HG03558 (cell line): ENCODE results near the gene SERPINB3.
"Not testable (repeated sequence)": the region's sequence is repeated elsewhere in the genome, so short reads cannot be mapped to it uniquely, and the experiment has no call there.

Experiments
- ATAC-seq: cut with Tn5 transposase; IDR thresholded peaks from one replicate; pipeline ENCODE4 v1.9.1; 2021; ENCODE audit warnings: moderate number of reproducible peaks; ENCODE audit not compliant: unreplicated experiment; ENCODE audit errors: extremely low read depth

SERPINB3 gene

DNA sequence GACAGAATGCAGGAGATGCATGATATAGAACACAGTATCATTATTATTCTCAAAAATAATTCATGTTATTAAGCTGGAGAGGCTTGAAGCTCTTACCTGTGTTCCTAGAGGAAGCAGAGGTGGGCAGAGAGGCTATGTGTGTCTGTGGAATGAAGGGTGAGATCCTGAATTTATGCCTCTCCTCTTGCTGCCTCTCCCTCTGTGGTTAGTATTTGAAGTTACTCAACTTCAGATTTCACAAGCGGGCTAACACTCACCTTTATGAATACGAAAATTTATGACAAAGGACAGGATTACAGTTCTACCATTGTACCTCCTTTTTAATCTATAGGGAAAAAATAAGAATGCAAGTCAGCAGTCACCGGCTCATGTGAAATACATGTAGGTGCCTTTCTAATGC is at the start of gene SERPINB3:
Gene SERPINB3, minus strand, starts transcription at position 144 of the 400 bp plus-strand sequence. CDS start 677 bp downstream, outside the sequence.
- not testable (repeated sequence) for ATAC-seq

DNA sequence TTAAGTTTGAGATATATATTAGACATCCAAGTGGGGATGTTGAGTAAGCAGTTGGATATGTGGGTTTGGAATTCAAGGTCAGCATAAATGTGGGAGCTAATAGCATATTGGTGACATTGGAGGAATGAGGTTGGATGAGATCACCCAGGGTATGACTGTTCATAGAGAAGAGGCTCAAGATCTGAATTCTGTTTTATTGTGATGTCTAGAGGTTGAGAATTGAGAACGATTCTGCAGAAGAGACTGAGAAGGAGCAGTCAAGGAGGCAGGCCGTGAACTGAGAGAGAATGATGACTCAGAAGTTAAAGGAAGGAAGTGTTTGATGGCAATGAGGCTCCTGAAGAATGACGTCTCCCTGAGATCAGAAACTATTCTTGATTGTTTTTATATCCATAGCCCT is 47.0 kb upstream of the SERPINB3 start:
- ATAC-seq, result no peak

DNA sequence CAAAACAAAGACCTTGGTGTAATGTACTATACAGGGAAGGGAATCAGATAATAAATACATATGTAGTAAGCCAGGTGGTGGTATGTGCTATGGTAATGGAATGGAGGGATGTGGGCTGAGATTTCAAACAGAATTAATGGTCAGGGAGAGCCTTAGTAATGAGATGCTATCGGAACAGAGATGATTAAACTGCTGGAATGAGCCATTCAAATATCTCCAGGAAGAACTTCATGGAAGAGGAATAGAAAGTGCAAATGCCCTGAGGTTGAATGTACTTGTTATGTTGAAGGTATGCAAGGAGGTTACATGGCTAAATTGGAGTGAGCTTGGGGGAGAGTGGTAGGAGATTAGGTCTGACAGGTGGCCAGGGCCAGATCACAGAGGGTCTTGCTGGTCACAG is 46.1 kb upstream of the SERPINB3 start:
- no peak for ATAC-seq

DNA sequence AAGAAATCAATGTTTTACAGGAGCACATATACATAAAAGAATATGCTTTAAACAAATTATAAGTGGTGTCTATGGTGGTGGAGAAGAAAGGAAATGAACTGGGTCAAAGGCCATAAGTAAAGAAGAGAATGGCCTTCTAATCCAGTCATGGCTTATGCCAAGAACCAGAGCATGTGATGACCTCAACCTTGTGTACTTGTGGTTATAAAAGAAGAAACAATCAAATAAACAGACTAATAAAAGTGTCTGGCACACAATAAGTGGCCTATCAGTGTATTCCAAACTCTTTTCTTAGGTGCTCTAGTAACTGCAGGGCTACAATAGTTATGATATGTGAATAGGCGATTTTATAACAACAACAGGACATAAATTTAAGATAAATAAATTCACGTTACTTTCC is 43.7 kb upstream of the SERPINB3 start:
- ATAC-seq, result no peak

DNA sequence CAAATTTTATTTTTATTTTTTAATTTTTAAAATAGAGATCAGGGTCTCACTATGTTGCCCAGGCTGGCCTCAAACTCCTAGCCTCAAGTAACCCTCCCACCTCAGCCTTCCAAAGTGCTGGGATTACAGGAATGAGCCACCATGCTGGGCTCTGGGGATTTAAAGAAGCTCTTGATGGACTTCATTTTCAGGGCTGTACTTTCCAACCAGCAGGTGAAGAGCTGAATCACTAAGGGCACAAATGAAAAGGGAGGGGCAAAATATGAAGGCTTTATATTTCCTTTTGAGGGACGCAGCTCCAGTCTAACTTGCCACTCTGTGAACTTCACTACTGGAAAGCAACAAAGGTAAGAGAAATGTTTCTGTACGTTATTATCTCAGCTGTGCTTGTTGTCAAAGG is 41.0 kb upstream of the SERPINB3 start, which contains the start of gene SERPINB11:
Gene SERPINB11, plus strand, starts transcription at position 301 of the 400 bp plus-strand sequence. CDS start 7,234 bp downstream, outside the sequence.
- no peak for ATAC-seq

DNA sequence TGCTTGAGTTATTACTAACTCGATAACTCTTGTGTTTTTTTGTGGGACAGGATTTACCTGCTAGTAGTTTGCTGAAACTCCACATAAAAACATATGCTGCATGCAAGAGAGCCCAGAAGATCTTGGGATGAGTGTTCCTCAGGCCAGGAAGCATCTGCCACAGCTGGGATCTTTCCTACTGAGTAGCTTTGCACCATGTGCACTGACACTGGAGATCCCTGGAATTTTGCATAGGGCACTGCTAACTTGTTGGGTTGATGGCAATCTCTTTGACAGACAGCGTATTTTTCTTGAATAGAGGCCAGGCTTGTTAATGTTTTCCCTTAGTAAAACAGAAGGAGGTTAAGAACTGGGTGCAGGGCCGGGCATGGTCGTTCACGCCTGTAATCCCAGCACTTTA is 40.3 kb upstream of the SERPINB3 start:
- no peak for ATAC-seq

DNA sequence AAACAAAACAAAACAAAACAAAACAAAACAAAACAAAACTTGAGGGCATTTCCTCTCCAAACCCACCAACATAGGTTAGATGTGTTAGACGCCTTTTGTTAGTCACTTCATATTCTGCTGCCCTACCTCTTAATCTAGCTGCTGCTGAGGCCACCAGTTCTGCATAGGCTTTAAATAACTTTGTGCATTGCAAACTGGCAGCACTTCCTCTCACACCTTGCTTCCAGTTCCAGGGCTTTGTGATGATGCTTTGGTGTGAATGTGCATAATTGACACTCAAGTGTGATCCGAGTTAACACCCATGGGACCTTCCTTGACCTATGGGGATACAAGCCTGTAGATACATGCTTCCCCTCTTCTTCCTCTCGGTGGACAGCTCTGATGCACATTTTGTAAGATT is 38.8 kb upstream of the SERPINB3 start:
- ATAC-seq, result no peak

DNA sequence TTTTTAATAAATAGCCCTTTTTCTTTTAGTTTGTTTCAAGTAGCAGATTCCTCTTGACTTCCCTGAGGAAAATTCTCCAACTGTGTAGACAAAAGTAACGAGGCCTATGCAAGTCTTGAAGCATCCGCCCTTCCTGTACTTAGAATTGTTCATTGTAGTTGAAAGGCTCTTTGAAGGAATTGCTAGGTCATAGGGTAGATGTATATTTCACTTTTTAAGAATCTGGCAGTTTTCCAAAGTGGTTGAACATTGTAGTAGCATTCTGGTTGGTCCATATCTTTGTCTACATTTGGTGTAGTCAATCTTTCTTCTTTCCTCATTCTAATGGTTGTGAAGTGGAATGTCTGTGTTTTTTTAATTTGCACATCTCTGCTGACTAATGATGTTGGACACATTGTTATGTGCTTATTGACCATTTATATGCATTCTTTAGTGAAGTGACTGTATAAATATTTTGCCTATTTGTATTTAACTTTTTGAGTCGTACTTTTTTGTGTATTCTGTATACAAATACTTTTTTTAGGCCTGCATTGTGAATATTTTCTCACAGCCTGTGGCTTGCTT is 35.5 kb upstream of the SERPINB3 start:
- no peak for ATAC-seq

DNA sequence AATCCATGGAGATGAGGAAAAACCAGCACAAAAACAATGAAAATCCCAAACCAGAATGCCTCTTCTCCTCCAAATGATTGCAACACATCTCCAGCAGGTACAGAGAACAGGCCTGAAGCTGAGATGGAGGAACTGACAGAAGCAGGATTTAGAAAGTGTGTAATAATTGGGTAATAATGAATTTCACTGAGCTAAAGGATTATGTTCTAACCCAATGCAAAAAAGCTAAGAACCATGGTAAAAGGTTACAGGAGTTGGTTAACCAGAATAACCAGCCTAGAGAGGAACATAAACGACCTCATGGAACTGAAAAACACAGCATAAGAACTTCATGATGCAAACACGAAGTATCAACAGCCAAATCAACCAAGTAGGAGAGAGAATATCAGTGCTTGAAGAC is 27.4 kb upstream of the SERPINB3 start:
- ATAC-seq, result no peak

DNA sequence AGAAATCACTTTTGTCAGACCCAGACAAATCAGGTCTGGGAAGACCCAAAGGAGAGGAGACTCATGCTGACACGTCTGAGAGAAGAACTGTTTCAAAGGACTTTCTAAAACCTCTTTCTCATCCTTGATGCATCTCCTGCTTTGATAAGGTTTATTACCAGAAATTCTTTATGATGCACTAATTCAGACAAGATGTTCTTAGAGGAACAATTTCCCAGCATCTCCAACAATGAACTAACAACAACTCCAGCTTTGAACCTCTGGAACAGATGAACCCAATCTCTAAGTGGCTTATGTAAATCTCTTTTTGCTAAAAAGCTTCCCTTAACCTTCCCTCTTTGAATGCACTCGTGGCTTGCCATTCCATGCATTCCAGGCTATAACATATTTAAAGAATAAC is 25.2 kb upstream of the SERPINB3 start:
- ATAC-seq, result no peak

DNA sequence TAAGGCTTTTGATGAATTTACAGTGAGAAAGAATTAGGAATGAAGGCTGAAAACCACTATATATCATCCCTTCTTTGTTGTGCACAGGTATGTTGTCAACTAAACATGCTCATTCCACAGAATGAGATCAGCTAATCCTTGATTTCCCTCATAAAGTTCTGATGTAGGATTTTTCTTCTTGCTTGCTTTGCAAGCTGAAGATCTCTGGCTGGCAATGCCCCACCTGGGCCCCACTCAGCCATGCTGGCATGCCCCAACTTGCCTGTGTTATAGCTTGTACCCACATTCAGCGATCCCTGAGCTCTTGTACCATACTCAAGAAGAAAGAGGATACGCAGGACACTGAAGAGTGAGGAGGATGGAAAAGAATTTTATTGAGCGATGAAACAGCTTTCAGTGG is 23.0 kb upstream of the SERPINB3 start:
- no peak for ATAC-seq

DNA sequence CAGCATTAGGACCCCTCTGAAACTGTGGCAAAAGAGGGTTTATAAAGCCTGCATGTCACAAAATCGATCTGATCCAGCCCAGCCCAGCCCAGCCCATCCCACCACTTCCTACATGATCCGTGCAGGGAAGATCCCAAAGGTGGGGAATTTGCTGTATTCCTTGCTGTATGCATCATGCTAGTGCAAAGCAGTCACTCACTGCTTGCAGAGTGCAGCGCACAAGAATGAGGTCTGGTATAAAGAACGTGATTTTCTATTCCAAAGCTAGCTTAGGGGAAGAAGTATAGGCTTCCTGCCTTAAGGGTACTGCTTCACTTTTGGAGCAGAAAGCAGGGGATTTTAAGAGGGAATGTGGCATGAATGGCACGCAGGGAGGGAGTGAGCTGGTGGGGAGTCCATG is 22.2 kb upstream of the SERPINB3 start:
- no peak for ATAC-seq

DNA sequence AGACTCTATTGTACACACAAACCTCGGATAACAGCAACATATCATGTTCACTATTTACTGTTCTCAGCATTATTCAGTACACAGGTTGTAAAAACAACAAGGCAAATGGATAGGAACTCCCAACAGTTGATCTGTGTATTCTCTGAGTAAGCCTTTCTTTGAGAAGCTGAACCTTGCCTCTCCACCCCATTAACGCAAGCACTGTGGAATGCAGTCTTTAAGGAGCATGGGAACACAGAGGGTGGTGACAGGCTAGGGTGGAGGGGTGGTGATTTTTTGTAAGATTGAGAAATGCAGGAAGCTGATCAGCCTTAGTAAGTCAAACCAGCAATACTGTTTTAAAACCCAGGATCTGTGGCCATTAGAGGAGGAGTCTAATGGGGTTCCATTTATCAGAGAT is 21.5 kb upstream of the SERPINB3 start:
- no peak for ATAC-seq

DNA sequence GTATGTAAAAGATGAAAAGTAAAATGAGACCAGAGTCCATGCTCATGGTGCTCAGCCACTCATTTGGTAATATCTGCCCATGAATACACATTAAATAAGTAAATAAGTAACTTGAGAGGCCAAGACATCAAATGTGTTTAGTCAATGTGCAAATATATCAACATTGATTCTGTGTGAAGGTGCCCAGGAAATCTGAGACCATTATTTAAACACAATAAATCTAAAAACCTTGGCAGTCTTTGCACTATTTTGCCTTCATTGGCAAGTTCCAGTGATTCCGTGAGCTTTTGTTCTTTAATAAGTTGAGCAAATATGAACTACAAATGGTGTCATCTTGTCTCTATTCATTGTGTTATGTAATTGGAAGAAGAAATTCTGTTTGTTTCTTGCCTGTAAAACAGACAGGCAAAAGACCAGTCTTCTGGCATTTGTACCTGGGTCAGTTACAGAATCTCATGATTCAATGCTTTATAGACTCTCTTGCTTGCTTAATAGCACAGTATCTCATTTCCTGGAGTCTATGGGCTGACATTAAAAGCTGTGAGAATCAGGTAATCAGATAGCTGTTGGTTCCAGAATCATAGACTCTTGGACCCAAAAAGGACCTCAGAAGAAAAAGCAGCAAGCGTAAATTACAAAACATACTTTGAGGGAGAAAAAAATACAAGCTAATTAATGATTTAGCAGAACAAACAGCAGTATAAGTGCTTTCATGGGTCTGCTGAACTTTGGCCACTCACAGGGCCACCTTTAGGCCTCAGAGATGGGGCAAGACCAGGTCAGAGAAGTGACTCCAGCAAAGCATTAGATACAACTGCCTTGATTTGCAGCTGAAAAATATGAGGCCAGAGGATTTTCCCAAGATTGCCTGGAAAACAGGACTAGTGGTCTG is 20.0 kb upstream of the SERPINB3 start:
- ATAC-seq, result no peak

DNA sequence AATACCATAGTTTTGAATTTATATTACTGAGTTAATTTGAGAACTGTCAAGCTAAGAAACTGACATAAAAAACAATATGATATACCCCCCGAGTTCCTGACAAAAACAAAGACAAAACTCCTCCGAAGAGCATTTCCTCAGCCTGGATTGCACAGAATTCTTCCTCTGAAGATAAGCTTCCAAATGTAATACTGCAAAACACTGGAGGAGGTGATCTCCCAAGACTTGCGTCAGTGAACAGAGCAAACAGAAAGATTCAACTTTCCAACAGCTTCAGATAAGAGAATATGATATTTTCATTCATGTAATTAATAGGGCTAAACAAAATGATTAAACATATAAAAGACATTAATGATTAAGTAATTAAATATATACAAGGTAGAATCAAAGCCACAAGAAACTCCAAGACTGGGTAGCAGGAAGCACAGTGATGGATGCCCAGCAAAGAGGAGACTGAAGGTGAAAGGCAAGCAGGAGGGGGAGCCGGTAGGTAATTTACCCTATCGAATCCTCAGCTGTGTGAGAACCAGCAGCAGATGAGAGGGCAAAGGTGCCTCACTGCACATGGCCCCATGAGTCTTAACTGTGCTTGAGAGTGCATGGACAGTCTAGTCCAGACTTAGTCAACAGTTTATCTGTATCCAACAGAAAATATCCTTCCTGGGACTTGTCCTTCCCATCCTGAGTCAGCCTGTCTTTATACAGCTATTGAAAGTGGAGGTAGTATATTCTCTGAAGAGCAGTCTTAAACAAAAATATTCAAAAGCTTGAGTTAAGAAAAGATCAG is 18.3 kb upstream of the SERPINB3 start:
- ATAC-seq, result no peak

DNA sequence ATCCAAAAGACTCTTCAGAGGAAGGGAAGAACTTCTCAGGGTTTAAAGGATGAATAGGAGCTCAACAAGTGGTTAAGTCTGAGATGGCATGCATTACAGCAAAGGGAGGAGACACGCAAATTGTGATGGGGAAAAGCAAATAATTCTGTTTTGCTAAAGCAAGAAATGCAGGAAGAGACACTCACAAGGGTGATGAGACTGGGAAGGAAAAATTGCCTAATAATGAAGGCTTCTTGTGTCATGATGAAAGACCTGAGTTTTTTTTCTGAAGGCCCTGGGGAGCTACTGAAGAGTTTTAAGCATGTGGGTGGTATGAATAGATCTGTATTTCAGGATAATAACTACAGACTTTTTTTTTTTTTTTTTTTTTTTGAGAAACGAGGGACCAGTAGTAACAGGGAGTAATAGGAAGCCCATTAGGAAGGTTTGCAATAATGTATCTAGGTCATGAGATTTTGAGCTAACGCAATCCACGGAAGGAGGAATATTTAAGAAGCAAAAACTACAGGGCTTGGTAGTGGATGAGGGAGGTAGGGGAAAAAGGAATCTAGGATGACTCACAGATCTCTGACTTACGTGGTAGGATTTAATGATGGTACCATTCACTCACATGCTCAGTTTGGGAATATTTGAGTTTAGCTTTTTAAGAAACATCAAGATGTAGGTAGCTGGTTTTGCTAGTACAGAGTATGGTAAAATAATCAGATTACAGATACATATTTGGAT is 16.0 kb upstream of the SERPINB3 start:
- no peak for ATAC-seq

DNA sequence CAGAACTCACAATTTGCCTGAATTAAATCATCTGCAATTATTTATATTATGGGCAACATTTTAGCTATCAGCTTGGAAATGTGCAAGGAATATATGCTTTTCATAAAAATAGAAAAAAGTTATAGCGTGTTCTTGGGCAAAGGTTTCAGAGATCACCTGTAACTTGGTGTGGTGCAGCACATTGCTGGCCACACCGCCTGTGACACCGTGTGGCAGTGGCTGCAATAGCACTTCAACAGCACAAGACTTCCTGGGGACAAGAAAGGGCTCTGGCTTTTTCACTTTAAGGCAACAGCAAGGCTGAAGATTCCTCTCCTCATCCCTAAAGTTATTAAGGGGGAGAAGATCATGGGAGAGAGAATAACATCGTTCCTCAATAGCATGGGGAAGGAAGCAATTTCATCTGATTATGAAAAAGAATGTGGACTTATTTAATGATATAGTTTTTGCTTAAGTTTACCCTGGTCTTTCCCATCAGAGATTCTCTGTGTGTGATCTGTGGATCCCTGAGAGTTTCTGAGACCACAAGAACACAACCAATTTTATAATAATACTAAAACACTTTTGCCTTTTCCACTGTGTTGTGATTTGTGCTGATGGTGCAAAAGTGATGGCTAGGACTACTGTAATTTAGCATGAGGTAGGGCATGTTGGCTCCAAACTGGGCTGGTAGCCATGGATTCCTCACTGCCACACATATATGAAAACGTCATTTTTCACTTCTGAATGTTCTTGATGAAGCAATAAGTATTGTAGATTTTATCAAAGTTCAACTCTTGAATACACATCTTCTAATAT is 15.0 kb upstream of the SERPINB3 start:
- ATAC-seq, result no peak

DNA sequence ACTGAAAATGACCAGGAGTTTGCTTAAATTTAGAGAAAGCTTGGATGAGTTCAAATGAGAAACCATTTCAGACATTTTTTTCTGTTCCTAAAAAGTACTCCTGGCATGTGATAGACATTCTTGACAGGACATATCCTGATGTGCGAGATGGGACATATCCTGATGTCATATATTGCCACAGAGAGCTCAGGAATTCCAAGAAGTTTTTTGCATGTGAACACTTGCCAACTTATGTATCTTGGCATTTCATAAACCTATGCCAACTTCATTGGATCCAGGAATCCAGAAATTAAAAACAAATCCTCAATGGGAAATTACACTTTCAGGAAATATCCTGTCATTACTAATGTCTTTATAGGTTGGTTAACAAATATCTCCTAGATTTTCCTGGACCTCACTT is 2.9 kb upstream of the SERPINB3 start:
- ATAC-seq, result no peak

DNA sequence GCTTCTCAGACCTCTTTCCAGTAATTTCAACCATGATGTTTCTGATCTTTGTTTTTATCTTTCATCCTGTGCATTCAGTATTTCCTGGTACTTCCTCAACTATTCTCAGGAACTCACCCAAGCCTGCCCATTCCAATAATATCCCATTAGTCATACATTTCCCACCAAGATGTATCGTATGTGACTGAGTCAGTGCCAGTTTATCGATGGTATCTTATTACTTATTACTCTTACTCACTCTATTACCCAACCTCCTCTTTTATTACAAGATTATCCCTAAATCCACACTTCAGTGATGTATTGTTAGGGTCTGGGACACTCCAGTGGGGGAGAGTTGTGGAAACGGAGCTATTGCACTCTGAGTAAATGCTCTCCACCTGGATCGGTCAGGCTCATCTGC is 2.8 kb downstream of the SERPINB3 start:
- ATAC-seq, result not testable (repeated sequence)

DNA sequence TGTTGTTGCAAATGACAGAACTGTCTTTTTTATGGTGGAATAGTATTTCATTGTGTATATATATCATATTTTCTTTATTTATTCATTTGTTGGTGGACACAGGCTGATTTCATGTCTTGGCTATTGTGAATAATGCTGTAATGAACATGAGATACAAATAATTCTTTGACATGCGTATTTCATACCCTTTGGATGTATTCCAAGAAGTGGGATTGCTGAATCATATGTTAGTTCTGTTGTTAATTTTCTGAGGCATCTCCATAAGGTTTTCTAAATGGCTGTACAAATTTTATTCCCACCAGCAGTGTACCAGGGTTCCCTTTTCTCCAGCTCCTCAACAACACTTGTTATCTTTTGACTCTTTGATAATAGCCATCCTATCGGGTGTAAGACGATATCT is 11.4 kb downstream of the SERPINB3 start:
- ATAC-seq, result not testable (repeated sequence)
